T-cell (primary cell): ENCODE results near the gene AMFR. TPM values are rescaled to one million over a fixed set of nuclear protein-coding genes. Genes with fewer than 3 reads are reported as not detected.

Source experiments
- ATAC-seq, 4 experiments: fragments of 200-7000 bp in 3 of 4; fragments of 150-1000 bp in 1 of 4; cut with Tn5 transposase; replicated peaks in 1 of 4; 1 replicate in 3 of 4; 2 replicates in 1 of 4; pipeline ENCODE4 v1.10.0; 2021; ENCODE audit warnings: moderate library complexity in 3 of 4, mild to moderate bottlenecking in 2 of 4, moderate number of reproducible peaks in 1 of 4
- CTCF ChIA-PET, 2 donors: fragments of 300-600 bp; sonication (Branson Sonifier 250); formaldehyde crosslinking; loops; one replicate each; lab custom pipeline; 2022; ENCODE audit warnings: antibody characterized with exemption in 2 of 2; lab: Charles Lee
- POLR2A ChIA-PET, 2 donors: fragments of 300-600 bp; sonication (Branson Sonifier 250); formaldehyde crosslinking; loops; one replicate each; lab custom pipeline; 2022; ENCODE audit warnings: antibody characterized with exemption in 2 of 2; lab: Charles Lee
- DNase-seq, 35 experiments: peaks; one replicate each; pipeline versions ENCODE4 v3.0.0 to v3.0.0-alpha.2; 2013 to 2023
- H3K27ac ChIP-seq: one replicate; pipeline ENCODE4 v1.5.1; 2013; ENCODE audit warnings: low read length
- H3K27me3 ChIP-seq, 2 experiments: replicated peaks in 1 of 2; 1 replicate in 1 of 2; 2 replicates in 1 of 2; pipeline versions ENCODE4 v1.6.1 to v1.7.0; 2013; ENCODE audit warnings: low read length in 1 of 2, mixed read lengths in 1 of 2; ENCODE audit not compliant: control insufficient read depth in 2 of 2, insufficient read depth in 2 of 2; ENCODE audit errors: extremely low read depth in 1 of 2
- H3K36me3 ChIP-seq, 2 donors: 1 replicate in 1 of 2; 2 replicates in 1 of 2; pipeline versions ENCODE4 v1.6.1 to v1.7.0; 2013; ENCODE audit warnings: low read length in 1 of 2; ENCODE audit not compliant: control insufficient read depth in 2 of 2, insufficient read depth in 1 of 2; ENCODE audit errors: extremely low read depth in 1 of 2
- H3K4me1 ChIP-seq, 2 experiments: 1 replicate in 1 of 2; 2 replicates in 1 of 2; pipeline versions ENCODE4 v1.6.1 to v1.7.0; 2013; ENCODE audit warnings: low read length in 2 of 2, mixed read lengths in 1 of 2; ENCODE audit not compliant: insufficient read depth in 2 of 2, control insufficient read depth in 1 of 2; ENCODE audit errors: extremely low read depth in 1 of 2
- H3K4me3 ChIP-seq, 2 donors: 1 replicate in 1 of 2; 2 replicates in 1 of 2; pipeline versions ENCODE4 v1.5.1 to v1.7.0; 2013; ENCODE audit warnings: mild to moderate bottlenecking in 2 of 2, low read length in 1 of 2, moderate library complexity in 1 of 2; ENCODE audit not compliant: control insufficient read depth in 1 of 2; ENCODE audit errors: extremely low read depth in 1 of 2
- H3K9me3 ChIP-seq: 2 replicates; pipeline ENCODE4 v1.7.0; 2013
- H3K27ac Mint-ChIP-seq, 2 donors: one replicate each; pipeline ENCODE4 v1.8.0; 2020 to 2021; ENCODE audit warnings: mild to moderate bottlenecking in 2 of 2, mixed read lengths in 2 of 2
- H3K27me3 Mint-ChIP-seq, 2 donors: one replicate each; pipeline ENCODE4 v1.8.0; 2021 to 2022; ENCODE audit warnings: mixed read lengths in 2 of 2
- H3K36me3 Mint-ChIP-seq: one replicate; pipeline ENCODE4 v1.8.0; 2021; ENCODE audit warnings: mixed read lengths
- H3K4me1 Mint-ChIP-seq, 3 donors: one replicate each; pipeline ENCODE4 v1.8.0; 2020 to 2022; ENCODE audit warnings: mixed read lengths in 3 of 3, mild to moderate bottlenecking in 1 of 3
- H3K4me3 Mint-ChIP-seq, 3 donors: one replicate each; pipeline ENCODE4 v1.8.0; 2020 to 2022; ENCODE audit warnings: mild to moderate bottlenecking in 3 of 3, mixed read lengths in 3 of 3, moderate library complexity in 3 of 3
- H3K9me3 Mint-ChIP-seq, 3 donors: one replicate each; pipeline ENCODE4 v1.8.0; 2020 to 2022; ENCODE audit warnings: mixed read lengths in 3 of 3
- WGBS: methylation state at CpG from one replicate; pipeline ENCODE4 v1.1.5; 2013; ENCODE audit warnings: missing lambda C conversion rate; ENCODE audit not compliant: insufficient coverage; 5-methylcytosine and 5-hydroxymethylcytosine counted together
- total RNA-seq, 35 experiments: library from RNA in 6 of 35; stranded (reverse) in 6 of 35; fragments of 120-200 nt in 1 of 35; gene quantifications; one replicate each; pipeline versions ENCODE4 v1.2.1 to v1.2.4 and lab custom pipeline; 2013 to 2026

AMFR gene
- total RNA-seq, 5 donors from 2014 or later (not counting 1 experiment from before 2014, with no cell fraction given) = 60.4 to 71.9 (median 68.4) TPM

DNA sequence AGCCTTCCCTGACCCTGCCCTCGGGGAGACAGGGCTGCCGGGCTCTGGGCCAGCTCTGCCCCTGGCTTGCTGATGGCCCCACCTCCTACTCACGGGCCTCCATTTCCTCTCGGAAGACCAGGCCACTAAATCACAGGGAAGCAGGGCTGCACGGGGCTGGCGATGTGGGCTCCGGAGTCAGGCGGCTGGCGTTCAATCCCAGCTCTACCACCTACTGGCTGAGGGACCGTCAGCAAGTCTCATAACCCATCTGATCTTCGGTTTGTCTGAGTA is 113.4 kb downstream of the AMFR start:
- no peak for DNase-seq
- ChIA-PET POLR2A (no interaction called here), CTCF (interaction anchor here in 1 of 2 donors (0.5 kb wide), 1 partner anchor 309 kb away, joined by 3 read pairs; no protein-coding TSS in a partner anchor)
- Histone ChIP-seq H3K4me1 (no peaks in the 10 kb centered on the region), H3K27me3 (no peaks in the 10 kb centered on the region), H3K27ac (no peak overlapping the region), H3K9me3 (no peaks in the 10 kb centered on the region), H3K4me3 (no peak overlapping the region), H3K36me3 (no peaks in the 10 kb centered on the region)
- 64% methylated on average over 2 of the region's 11 CpGs for WGBS
- Mint-ChIP-seq H3K4me3 (no peak overlapping the region), H3K27ac (no peak overlapping the region), H3K4me1 (no peaks in the 10 kb centered on the region), H3K9me3 (no peaks in the 10 kb centered on the region), H3K27me3 (peaks cover 0 to 4% of the 10 kb centered on the region in 2 donors), H3K36me3 (no peaks in the 10 kb centered on the region)
- no peak for ATAC-seq

Other genes with a start within 250 kb of the AMFR start
- gene GNAO1, start 234.1 kb downstream of the AMFR start, total RNA-seq = 10 to 100 TPM in 3 of 5 donors, 1 to 10 TPM in 2; 3.9 to 14.2 (median 12.6) TPM
- gene NUDT21, start 25.8 kb upstream of the AMFR start, total RNA-seq = 10 to 100 TPM; 90.0 to 98.8 (median 98.4) TPM
- gene OGFOD1, start 26.0 kb upstream of the AMFR start, total RNA-seq = 10 to 100 TPM; 18.1 to 49.9 (median 47.5) TPM
- 10 to 100 TPM; 63.1 to 84.6 (median 76.6) TPM for gene BBS2, start 94.5 kb upstream of the AMFR start, total RNA-seq
- gene MT4, start 139.5 kb upstream of the AMFR start, total RNA-seq = not detected
- 1 to 10 TPM in 1 of 5 donors, under 1 TPM in 3, not detected in 1; 0.66 to 1.9 (median 0.84) TPM for gene MT3, start 164.0 kb upstream of the AMFR start, total RNA-seq
- gene MT2A, start 183.0 kb upstream of the AMFR start, total RNA-seq = 10 to 100 TPM; 46.8 to 71.4 (median 57.1) TPM
- 10 to 100 TPM in 1 of 5 donors, 1 to 10 TPM in 4; 1.9 to 10.8 (median 6.1) TPM for gene MT1E, start 200.2 kb upstream of the AMFR start, total RNA-seq
- gene MT1M, start 207.1 kb upstream of the AMFR start, total RNA-seq = not detected
- gene MT1A, start 213.1 kb upstream of the AMFR start, total RNA-seq = not detected
- gene MT1B, start 226.3 kb upstream of the AMFR start, total RNA-seq = not detected
- gene MT1F, start 232.4 kb upstream of the AMFR start, total RNA-seq = 10 to 100 TPM in 2 of 5 donors, 1 to 10 TPM in 3; 5.3 to 14.3 (median 9.3) TPM
- 1 to 10 TPM in 3 of 5 donors, not detected in 2; 2.0 to 4.1 (median 4.0) TPM for gene MT1G, start 242.5 kb upstream of the AMFR start, total RNA-seq
- gene MT1H, start 244.3 kb upstream of the AMFR start, total RNA-seq = 1 to 10 TPM in 1 of 5 donors, not detected in 4; 1.4 TPM